OCI-LY3 (cell line): ENCODE results near the gene ANKS1B.

Experiments used
- H2AFZ ChIP-seq: fragments of 200-600, 300-600 bp; shearing (Covaris generic); 2 replicates; pipeline ENCODE4 v1.6.0; 2014; ENCODE audit warnings: antibody characterized with exemption, low read depth, low read length
- H3K27ac ChIP-seq: fragments of 200-600, 300-600 bp; sonication (generic); 2 replicates; pipeline ENCODE4 v1.5.1; 2014; ENCODE audit warnings: mild to moderate bottlenecking, low read length, moderate library complexity, mixed read lengths
- H3K27me3 ChIP-seq: fragments of 200-600, 300-600 bp; sonication (generic); 2 replicates; pipeline ENCODE4 v1.6.1; 2014; ENCODE audit warnings: low read depth, low read length, mixed read lengths
- H3K36me3 ChIP-seq: fragments of 200-600, 300-600 bp; sonication (generic); replicated peaks from 2 replicates; pipeline ENCODE3; 2014; ENCODE audit warnings: low read depth, low read length, mixed read lengths
- H3K4me1 ChIP-seq: fragments of 300-600, 200-600 bp; sonication (generic); 2 replicates; pipeline ENCODE4 v1.6.1; 2014; ENCODE audit warnings: low read length, mixed read lengths
- H3K4me2 ChIP-seq: fragments of 200-600, 300-600 bp; sonication (generic); 2 replicates; pipeline ENCODE4 v1.6.1; 2014; ENCODE audit warnings: low read length, mixed read lengths
- H3K4me3 ChIP-seq: fragments of 300-600, 200-600 bp; sonication (generic); 2 replicates; pipeline ENCODE4 v1.5.1; 2014; ENCODE audit warnings: antibody characterized with exemption, mild to moderate bottlenecking, low read length, moderate library complexity
- H3K79me2 ChIP-seq: fragments of 300-600, 200-600 bp; shearing (Covaris generic); 2 replicates; pipeline ENCODE4 v1.6.1; 2014; ENCODE audit warnings: mild to moderate bottlenecking, low read length, mixed read lengths
- H3K9ac ChIP-seq: fragments of 300-600, 200-600 bp; shearing (Covaris generic); 2 replicates; pipeline ENCODE4 v1.6.0; 2014; ENCODE audit warnings: mild to moderate bottlenecking, low read length, moderate library complexity
- H3K9me3 ChIP-seq: fragments of 200-600, 300-600 bp; shearing (Covaris generic); 2 replicates; pipeline ENCODE4 v1.6.1; 2014; ENCODE audit warnings: low read length, mixed read lengths; ENCODE audit not compliant: insufficient read depth
- H4K20me1 ChIP-seq: fragments of 200-600, 300-600 bp; sonication (generic); 2 replicates; pipeline ENCODE4 v1.6.1; 2016; ENCODE audit warnings: low read length, mixed read lengths; ENCODE audit not compliant: insufficient read depth
- CTCF ChIP-seq: fragments of 200-600, 300-600 bp; sonication (generic); IDR thresholded peaks from 2 replicates; pipeline ENCODE4 v1.5.1; 2014; ENCODE audit warnings: antibody characterized with exemption, low read length, low read depth
- EZH2phosphoT487 ChIP-seq: fragments of 200-600 bp; shearing (Covaris generic); IDR thresholded peaks from 2 replicates; pipeline ENCODE4 v1.6.1; 2018; ENCODE audit warnings: antibody characterized with exemption, mixed run types, low read depth

ANKS1B gene

DNA sequence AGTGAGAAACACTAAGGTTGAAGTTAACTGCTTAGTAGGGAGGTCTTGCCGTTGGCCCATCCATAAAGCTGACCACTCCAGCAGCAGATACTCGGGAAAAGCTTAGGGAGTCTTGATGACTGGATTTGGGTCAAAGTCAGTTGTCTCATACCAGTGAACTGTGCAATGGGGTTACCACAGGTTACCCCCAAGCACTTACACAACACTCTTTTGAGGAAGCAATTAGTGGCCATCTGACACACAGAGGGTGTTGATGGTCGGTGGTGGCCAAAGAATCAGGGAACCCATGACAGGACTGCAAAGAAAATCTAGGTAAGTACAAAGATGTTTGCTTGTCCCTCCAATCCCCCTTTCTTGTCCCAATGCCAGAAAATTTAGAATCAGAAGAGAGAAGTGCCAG lies 929.4 kb downstream of the ANKS1B start:
- Histone ChIP-seq H3K27ac (no peak overlapping the region), H3K27me3 (0 out of 2 replicates have a peak, but pooled peaks cover 13% of the 10 kb centered on the region), H3K4me3 (no peak overlapping the region), H4K20me1 (no peaks in the 10 kb centered on the region), H3K9ac (no peak overlapping the region), H3K4me2 (no peak overlapping the region), H3K36me3 (no peaks in the 10 kb centered on the region), H2AFZ (no peak overlapping the region), H3K4me1 (peaks cover 33% of the 10 kb centered on the region), H3K9me3 (peaks cover 3% of the 10 kb centered on the region; the same call in 1 of the 2 replicates), H3K79me2 (no peaks in the 10 kb centered on the region)
- no peak for TF ChIP-seq EZH2phosphoT487
- TF ChIP-seq CTCF = no peak

GRCh38 chr12:99054601-99055128 lies 930.1 kb downstream of the ANKS1B start:
- H3K79me2 ChIP-seq = no peaks in the 10 kb centered on the region
- H3K36me3 ChIP-seq = no peaks in the 10 kb centered on the region
- no peak overlapping the region for H2AFZ ChIP-seq
- H3K4me2 ChIP-seq = no peak overlapping the region
- H3K27ac ChIP-seq = no peak overlapping the region
- H3K4me3 ChIP-seq = no peak overlapping the region
- H3K9me3 ChIP-seq = peaks cover 3% of the 10 kb centered on the region; the same call in 1 of the 2 replicates
- H3K4me1 ChIP-seq = peaks cover 37% of the 10 kb centered on the region
- H4K20me1 ChIP-seq = no peaks in the 10 kb centered on the region
- no peak for TF ChIP-seq EZH2phosphoT487
- no peak for TF ChIP-seq CTCF
- H3K27me3 ChIP-seq = 0 out of 2 replicates have a peak, but pooled peaks cover 13% of the 10 kb centered on the region
- H3K9ac ChIP-seq = no peak overlapping the region

- Histone ChIP-seq H4K20me1 (no peaks in the 10 kb centered on the region), H3K36me3 (no peaks in the 10 kb centered on the region), H3K4me2 (peak overlapping the region; percentile 48)
Measured at GRCh38 chr12:99053616-99054362, 930.9 kb downstream of the ANKS1B start.

More at GRCh38 chr12:99053616-99054362, 930.9 kb downstream of the ANKS1B start:
- Histone ChIP-seq H3K27ac (peak overlapping the region; percentile 69), H3K4me3 (peak overlapping the region; percentile 16), H2AFZ (no peak overlapping the region), H3K9me3 (peaks cover 3% of the 10 kb centered on the region; the same call in 1 of the 2 replicates), H3K27me3 (0 out of 2 replicates have a peak, but pooled peaks cover 9% of the 10 kb centered on the region), H3K9ac (no peak overlapping the region), H3K4me1 (peaks cover 38% of the 10 kb centered on the region), H3K79me2 (no peaks in the 10 kb centered on the region)
- no peak for TF ChIP-seq EZH2phosphoT487
- TF ChIP-seq CTCF = peak; percentile 5; the same call in 1 of the 2 replicates
